Measurements from ENCODE around the gene SLC1A3. TPM values are rescaled to one million over a fixed set of nuclear protein-coding genes. Genes with fewer than 3 reads are reported as not detected.

The SLC1A3 gene
- total and polyA plus RNA-seq, 10 of the 15 experiments (the other 5 are each of a cell fraction or from before 2014, with no cell fraction given) = 0.23 to 4.4 (median 3.3) TPM

DNA sequence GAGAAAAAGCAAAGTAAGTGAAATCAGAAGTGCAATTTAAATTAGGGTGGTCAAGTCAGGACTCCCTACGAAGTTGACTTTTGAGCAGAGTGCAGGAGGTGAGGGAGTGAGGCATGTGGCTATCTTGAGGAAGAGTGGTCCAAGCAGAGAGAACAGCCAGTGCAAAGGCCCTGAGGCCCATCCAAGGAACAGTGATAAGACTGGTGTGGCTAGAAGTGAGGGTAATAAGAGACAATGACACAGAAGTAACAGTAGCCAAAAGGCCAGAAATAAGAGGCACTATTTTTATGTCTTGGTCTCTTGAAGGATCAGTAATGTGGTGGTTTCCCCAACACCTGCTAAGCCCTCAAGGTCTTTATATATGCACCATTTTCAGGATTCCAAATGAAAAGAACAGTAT is 120.4 kb downstream of the SLC1A3 start:
- Histone ChIP-seq H3K4me3 (no peak overlapping the region), H2AFZ (ENCODE audit: control insufficient read depth, low read depth, low read length) (no peak overlapping the region), H4K20me1 (ENCODE audit: control insufficient read depth, insufficient read depth) (no peaks in the 10 kb centered on the region), H3K79me2 (ENCODE audit: control insufficient read depth, insufficient read depth, low read length) (peaks cover 18% of the 10 kb centered on the region), H3K4me2 (ENCODE audit: control insufficient read depth, insufficient read depth) (no peak overlapping the region), H3K27ac (ENCODE audit: control insufficient read depth, insufficient read depth) (no peak overlapping the region), H3K9me3 (replicated peaks; ENCODE audit: control insufficient read depth, insufficient read depth, low read length) (no peaks in the 10 kb centered on the region), H3K36me3 (ENCODE audit: control insufficient read depth in 2 of 2, insufficient read depth in 2 of 2, low read length in 1 of 2) (no peaks in the 10 kb centered on the region), H3K9ac (ENCODE audit: control insufficient read depth, insufficient read depth, low read length) (no peak overlapping the region), H3K27me3 (replicated peaks in 1 of 2; ENCODE audit: control insufficient read depth in 2 of 2, insufficient read depth in 2 of 2, low read length in 1 of 2) (no peaks in the 10 kb centered on the region), H3K4me1 (ENCODE audit: control insufficient read depth, insufficient read depth, low read length) (peaks cover 29% of the 10 kb centered on the region)
- ChIA-PET SMC1A (ENCODE audit: uncharacterized antibody, unreplicated experiment) (interaction anchor here (1.2 kb wide), 2 partner anchors 26 to 148 kb away, joined by 3 to 6 read pairs; no protein-coding TSS in a partner anchor), RAD21 (ENCODE audit: unreplicated experiment) (no interaction called here), CTCF (interaction anchor here (1.3 to 1.9 kb wide), 6 partner anchors 13 to 270 kb away, joined by 3 to 9 read pairs (median 6); no protein-coding TSS in a partner anchor), POLR2A (no interaction called here)
- DNase-seq (ENCODE audit: low read depth, low spot score) = no peak
- no TSS peak for BruUV-seq (replicated peaks)
- no peak for ATAC-seq
- whole genome bisulfite sequencing (ENCODE audit: insufficient coverage, insufficient replicate concordance, low lambda C conversion rate, missing lambda C conversion rate) = 41% methylated on average over 1 of the region's 1 CpG
- in situ Hi-C loops (cut with MboI) (no loop called here), intact Hi-C loops (cut with micrococcal nuclease; ENCODE audit: unreplicated experiment) (loop anchor here (10.0 kb wide), 1 partner anchor 478 kb away; no protein-coding TSS in a partner anchor)
- TF ChIP-seq ZBED1 (IDR thresholded peaks at IDR 0.05; ENCODE audit: borderline replicate concordance) (no peak), CBX5 (IDR thresholded peaks at IDR 0.05; ENCODE audit: low read depth) (no peak)
- no peak for FAIRE-seq

DNA sequence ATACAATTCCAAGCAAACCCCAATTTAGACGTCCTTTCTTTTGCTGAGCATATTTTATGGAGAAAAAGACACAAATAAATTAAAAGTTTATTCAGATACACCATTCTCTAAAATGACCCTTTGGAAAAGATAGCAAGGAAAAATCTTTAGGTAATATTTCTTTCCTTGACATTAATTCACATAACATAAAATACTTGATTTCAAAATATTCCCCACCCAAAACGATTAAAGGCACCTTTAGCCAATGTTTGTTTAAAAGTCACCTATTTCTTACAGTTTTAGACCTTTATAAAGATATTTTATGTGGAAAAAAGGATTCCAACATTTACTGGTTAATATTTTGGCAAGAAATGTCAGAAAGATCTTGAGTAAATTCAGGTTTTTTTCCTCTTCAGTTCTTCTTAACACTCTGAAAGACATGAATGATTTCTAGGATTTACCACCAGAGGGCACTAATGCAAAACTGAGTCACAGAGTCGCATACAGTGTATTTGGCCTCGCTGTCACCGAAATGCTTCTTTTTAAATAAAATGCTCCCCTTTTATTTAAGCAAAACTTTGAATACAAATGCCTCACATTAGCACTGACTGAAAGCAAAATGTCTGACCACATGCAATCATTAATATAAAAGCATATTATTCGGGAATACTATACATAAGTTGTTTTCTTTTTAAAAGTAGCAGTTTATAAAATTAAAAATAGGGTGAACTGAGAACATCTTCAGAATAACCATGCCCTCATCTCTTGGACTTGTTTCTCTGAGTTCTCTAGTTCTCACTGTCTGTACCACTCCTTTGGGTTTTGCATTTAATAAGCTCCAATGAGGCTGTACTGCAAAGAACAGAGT is 122.5 kb downstream of the SLC1A3 start:
- peak; percentile 65 for FAIRE-seq
- ChIA-PET SMC1A (ENCODE audit: uncharacterized antibody, unreplicated experiment) (interaction anchor here (0.6 to 2.8 kb wide), 18 partner anchors 8 to 315 kb away, joined by 3 to 18 read pairs (median 4); no protein-coding TSS in a partner anchor), POLR2A (interaction anchor here (1.9 kb wide), 1 partner anchor 147 kb away, joined by 4 read pairs; the partner anchor contains the start of gene NIPBL), CTCF (interaction anchor here (0.7 to 4.1 kb wide), 42 partner anchors 8 to 489 kb away, joined by 3 to 55 read pairs (median 5); no protein-coding TSS in a partner anchor), RAD21 (ENCODE audit: unreplicated experiment) (interaction anchor here (0.5 to 2.8 kb wide), 17 partner anchors 9 to 642 kb away, joined by 3 to 18 read pairs (median 4); partner anchors contain the start of gene NUP155)
- intact Hi-C loops (cut with micrococcal nuclease; ENCODE audit: unreplicated experiment) (loop anchor here (10.0 kb wide), 1 partner anchor 476 kb away; no protein-coding TSS in a partner anchor), in situ Hi-C loops (cut with MboI) (no loop called here)
- Histone ChIP-seq H3K79me2 (ENCODE audit: control insufficient read depth, insufficient read depth, low read length) (peaks cover 5% of the 10 kb centered on the region), H3K27me3 (replicated peaks in 1 of 2; ENCODE audit: control insufficient read depth in 2 of 2, insufficient read depth in 2 of 2, low read length in 1 of 2) (no peaks in the 10 kb centered on the region), H3K36me3 (ENCODE audit: control insufficient read depth in 2 of 2, insufficient read depth in 2 of 2, low read length in 1 of 2) (no peaks in the 10 kb centered on the region), H3K27ac (ENCODE audit: control insufficient read depth, insufficient read depth) (no peak overlapping the region), H3K9me3 (replicated peaks; ENCODE audit: control insufficient read depth, insufficient read depth, low read length) (no peaks in the 10 kb centered on the region), H4K20me1 (ENCODE audit: control insufficient read depth, insufficient read depth) (no peaks in the 10 kb centered on the region), H3K4me2 (ENCODE audit: control insufficient read depth, insufficient read depth) (no peak overlapping the region), H3K4me3 (no peak overlapping the region), H2AFZ (ENCODE audit: control insufficient read depth, low read depth, low read length) (peak overlapping the region; percentile 37; the same call in 1 of the 2 replicates), H3K4me1 (ENCODE audit: control insufficient read depth, insufficient read depth, low read length) (peaks cover 12% of the 10 kb centered on the region), H3K9ac (ENCODE audit: control insufficient read depth, insufficient read depth, low read length) (no peak overlapping the region)
- DNase-seq (ENCODE audit: low read depth, low spot score) = no peak
- WGBS (ENCODE audit: insufficient coverage, insufficient replicate concordance, low lambda C conversion rate, missing lambda C conversion rate) = 26% methylated on average over 6 of the region's 6 CpGs
- no TSS peak for BruUV-seq (replicated peaks)
- 0 out of 3 replicates have a peak, but pooled peaks have one; percentile 11 for ATAC-seq
- no peak for TF ChIP-seq ZBED1 (IDR thresholded peaks at IDR 0.05; ENCODE audit: borderline replicate concordance)
- no peak for TF ChIP-seq SREBF1 (IDR thresholded peaks at IDR 0.05; ENCODE audit: low read length)
- no peak for TF ChIP-seq RFX5 (IDR thresholded peaks at IDR 0.05; ENCODE audit: low read depth, low read length)
- TF ChIP-seq, protein P1, sequence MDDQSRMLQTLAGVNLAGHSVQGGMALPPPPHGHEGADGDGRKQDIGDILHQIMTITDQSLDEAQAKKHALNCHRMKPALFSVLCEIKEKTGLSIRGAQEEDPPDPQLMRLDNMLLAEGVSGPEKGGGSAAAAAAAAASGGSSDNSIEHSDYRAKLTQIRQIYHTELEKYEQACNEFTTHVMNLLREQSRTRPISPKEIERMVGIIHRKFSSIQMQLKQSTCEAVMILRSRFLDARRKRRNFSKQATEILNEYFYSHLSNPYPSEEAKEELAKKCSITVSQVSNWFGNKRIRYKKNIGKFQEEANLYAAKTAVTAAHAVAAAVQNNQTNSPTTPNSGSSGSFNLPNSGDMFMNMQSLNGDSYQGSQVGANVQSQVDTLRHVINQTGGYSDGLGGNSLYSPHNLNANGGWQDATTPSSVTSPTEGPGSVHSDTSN (IDR thresholded peaks at IDR 0.05; ENCODE audit: insufficient replicate concordance, low read depth, low read length) = no peak
- no peak for TF ChIP-seq MTA3 (IDR thresholded peaks at IDR 0.05; ENCODE audit: borderline replicate concordance, low read length)
- no peak for TF ChIP-seq HCFC1 (IDR thresholded peaks at IDR 0.05; ENCODE audit: low read length)
- TF ChIP-seq, protein P2, sequence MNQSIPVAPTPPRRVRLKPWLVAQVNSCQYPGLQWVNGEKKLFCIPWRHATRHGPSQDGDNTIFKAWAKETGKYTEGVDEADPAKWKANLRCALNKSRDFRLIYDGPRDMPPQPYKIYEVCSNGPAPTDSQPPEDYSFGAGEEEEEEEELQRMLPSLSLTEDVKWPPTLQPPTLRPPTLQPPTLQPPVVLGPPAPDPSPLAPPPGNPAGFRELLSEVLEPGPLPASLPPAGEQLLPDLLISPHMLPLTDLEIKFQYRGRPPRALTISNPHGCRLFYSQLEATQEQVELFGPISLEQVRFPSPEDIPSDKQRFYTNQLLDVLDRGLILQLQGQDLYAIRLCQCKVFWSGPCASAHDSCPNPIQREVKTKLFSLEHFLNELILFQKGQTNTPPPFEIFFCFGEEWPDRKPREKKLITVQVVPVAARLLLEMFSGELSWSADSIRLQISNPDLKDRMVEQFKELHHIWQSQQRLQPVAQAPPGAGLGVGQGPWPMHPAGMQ (IDR thresholded peaks at IDR 0.05; ENCODE audit: borderline replicate concordance) = no peak
- TF ChIP-seq RAD21 (IDR thresholded peaks at IDR 0.05; ENCODE audit: insufficient read depth, low read depth, low read length) = peak; percentile 48
- no peak for TF ChIP-seq CBX5 (IDR thresholded peaks at IDR 0.05; ENCODE audit: low read depth)
- peak; percentile 57; the same call in 1 of the 2 replicates for TF ChIP-seq SMC3 (IDR thresholded peaks at IDR 0.05; ENCODE audit: borderline replicate concordance, low read length)
- no peak for TF ChIP-seq MEF2B (IDR thresholded peaks at IDR 0.05; ENCODE audit: partially characterized antibody, poor library complexity, severe bottlenecking)
- TF ChIP-seq RUNX3 (IDR thresholded peaks at IDR 0.05; ENCODE audit: low read length) = no peak
- TF ChIP-seq NFYA (IDR thresholded peaks at IDR 0.05; ENCODE audit: borderline replicate concordance, low read depth, low read length) = no peak
